H7 (cell line): ENCODE results near the gene POLD3. TPM values are rescaled to one million over a fixed set of nuclear protein-coding genes. Genes with fewer than 3 reads are reported as not detected.

Source experiments
- DNase-seq: peaks from one replicate; pipeline ENCODE4 v3.0.0; 2012
- H3K27me3 ChIP-seq: 2 replicates; pipeline ENCODE4 v1.6.0; 2011; ENCODE audit warnings: mild to moderate bottlenecking, low read length; ENCODE audit not compliant: control insufficient read depth, insufficient read depth
- H3K36me3 ChIP-seq: replicated peaks from 2 replicates; pipeline ENCODE4 v1.5.1; 2011; ENCODE audit warnings: low read length; ENCODE audit not compliant: control insufficient read depth, insufficient read depth
- H3K4me3 ChIP-seq: 2 replicates; pipeline ENCODE4 v1.5.1; 2011; ENCODE audit warnings: low read depth, mild to moderate bottlenecking, control low read depth, low read length, moderate library complexity; ENCODE audit not compliant: insufficient read depth
- total RNA-seq: library from RNA; depleted of rRNA; stranded (reverse); fragments of >200 nt; shearing (Covaris generic); gene quantifications from 2 replicates; pipeline ENCODE4 v1.2.3, GENCODE V29; 2014

The POLD3 gene
- total RNA-seq, 1 experiment from 2014 or later: 31.8 TPM

- Histone ChIP-seq H3K36me3 (no peaks in the 10 kb centered on the region), H3K4me3 (no peak overlapping the region), H3K27me3 (no peaks in the 10 kb centered on the region)
- peak; percentile 37 for DNase-seq
Observed at GRCh38 chr11:74669211-74670160, 77.1 kb downstream of the POLD3 start.

- DNase-seq: peak; percentile 26
- no peak overlapping the region for H3K4me3 ChIP-seq
- H3K27me3 ChIP-seq: no peaks in the 10 kb centered on the region
- no peaks in the 10 kb centered on the region for H3K36me3 ChIP-seq
Observed at GRCh38 chr11:74670171-74670570, 77.8 kb downstream of the POLD3 start.

GRCh38 chr11:74671520-74672196 is 79.3 kb downstream of the POLD3 start:
- no peak overlapping the region for H3K4me3 ChIP-seq
- no peaks in the 10 kb centered on the region for H3K27me3 ChIP-seq
- no peaks in the 10 kb centered on the region for H3K36me3 ChIP-seq
- DNase-seq: peak; percentile 19

GRCh38 chr11:74672332-74672955 is 80.1 kb downstream of the POLD3 start:
- H3K27me3 ChIP-seq: no peaks in the 10 kb centered on the region
- H3K4me3 ChIP-seq: no peak overlapping the region
- H3K36me3 ChIP-seq: no peaks in the 10 kb centered on the region
- DNase-seq: peak; percentile 17

GRCh38 chr11:74672956-74673692 is 80.7 kb downstream of the POLD3 start:
- peak; percentile 10 for DNase-seq
- Histone ChIP-seq H3K36me3 (no peaks in the 10 kb centered on the region), H3K4me3 (no peak overlapping the region), H3K27me3 (no peaks in the 10 kb centered on the region)

- Histone ChIP-seq H3K36me3 (no peaks in the 10 kb centered on the region), H3K27me3 (no peaks in the 10 kb centered on the region), H3K4me3 (no peak overlapping the region)
- no peak for DNase-seq
Observed at GRCh38 chr11:74673693-74674360, 81.4 kb downstream of the POLD3 start.

GRCh38 chr11:74675761-74676160 is 83.4 kb downstream of the POLD3 start:
- no peak overlapping the region for H3K4me3 ChIP-seq
- DNase-seq: no peak

GRCh38 chr11:74676596-74676995 is 84.2 kb downstream of the POLD3 start:
- Histone ChIP-seq H3K27me3 (no peaks in the 10 kb centered on the region), H3K4me3 (no peak overlapping the region), H3K36me3 (no peaks in the 10 kb centered on the region)
- no peak for DNase-seq

More at GRCh38 chr11:74675761-74676160, 83.4 kb downstream of the POLD3 start:
- no peaks in the 10 kb centered on the region for H3K36me3 ChIP-seq
- H3K27me3 ChIP-seq: no peaks in the 10 kb centered on the region

- Histone ChIP-seq H3K4me3 (no peak overlapping the region), H3K36me3 (no peaks in the 10 kb centered on the region), H3K27me3 (no peaks in the 10 kb centered on the region)
- no peak for DNase-seq
Observed at GRCh38 chr11:74677131-74677530, 84.7 kb downstream of the POLD3 start.

- Histone ChIP-seq H3K4me3 (no peak overlapping the region), H3K27me3 (no peaks in the 10 kb centered on the region), H3K36me3 (no peaks in the 10 kb centered on the region)
- DNase-seq: no peak
Observed at GRCh38 chr11:74678041-74678440, 85.7 kb downstream of the POLD3 start.

GRCh38 chr11:74678591-74679512 is 86.5 kb downstream of the POLD3 start:
- no peaks in the 10 kb centered on the region for H3K36me3 ChIP-seq
- no peak for DNase-seq
- no peaks in the 10 kb centered on the region for H3K27me3 ChIP-seq
- no peak overlapping the region for H3K4me3 ChIP-seq

GRCh38 chr11:74679513-74679865 is 87.1 kb downstream of the POLD3 start:
- Histone ChIP-seq H3K4me3 (no peak overlapping the region), H3K36me3 (no peaks in the 10 kb centered on the region), H3K27me3 (no peaks in the 10 kb centered on the region)
- no peak for DNase-seq

- Histone ChIP-seq H3K36me3 (no peaks in the 10 kb centered on the region), H3K4me3 (no peak overlapping the region), H3K27me3 (no peaks in the 10 kb centered on the region)
- no peak for DNase-seq
Observed at GRCh38 chr11:74680035-74680671, 87.8 kb downstream of the POLD3 start.
